ENCODE data around the gene MAN2B2.

The MAN2B2 gene

DNA sequence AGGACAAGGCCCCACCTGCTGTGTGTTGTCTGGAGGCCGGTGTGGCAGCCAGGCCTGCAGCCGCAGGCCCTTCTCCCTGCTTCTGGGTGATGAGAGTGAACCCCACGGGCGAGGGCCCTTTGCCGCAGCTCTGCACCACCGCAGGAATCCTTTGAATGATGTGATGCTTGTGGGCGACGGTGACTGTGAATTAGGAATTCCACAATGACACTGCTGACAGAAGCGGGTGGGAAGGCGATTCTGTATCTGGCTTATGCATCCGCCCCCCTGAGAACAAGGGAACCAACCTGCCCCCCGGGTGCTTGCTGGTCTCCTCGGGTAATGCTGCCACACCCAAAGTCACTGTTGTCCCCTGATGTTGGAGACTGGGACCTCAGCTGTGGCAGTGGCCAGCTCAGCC lies 19.5 kb upstream of the MAN2B2 start:
- TF ChIP-seq FOXM1 (IDR thresholded peaks at IDR 0.05; ENCODE audit: borderline replicate concordance): no peak
- no peak for TF ChIP-seq LEF1 (IDR thresholded peaks at IDR 0.05; ENCODE audit: borderline replicate concordance)
- no peak for TF ChIP-seq TARDBP (IDR thresholded peaks at IDR 0.05)
- TF ChIP-seq BHLHE40 (IDR thresholded peaks at IDR 0.05; ENCODE audit: borderline replicate concordance): no peak
- TF ChIP-seq ARNT (IDR thresholded peaks at IDR 0.05): no peak
- no peak for TF ChIP-seq L3MBTL2 (conservative IDR thresholded peaks at IDR 0.05)
- no peak for TF ChIP-seq HDGF (IDR thresholded peaks at IDR 0.05; ENCODE audit: borderline replicate concordance)
- TF ChIP-seq NFRKB (IDR thresholded peaks at IDR 0.05): no peak
- no peak for TF ChIP-seq FOXK2 (IDR thresholded peaks at IDR 0.05)
- DNase-seq (ENCODE audit: extremely low spot score): no peak
- ChIA-PET CTCF (no interaction called here), POLR2A (no interaction called here)

DNA sequence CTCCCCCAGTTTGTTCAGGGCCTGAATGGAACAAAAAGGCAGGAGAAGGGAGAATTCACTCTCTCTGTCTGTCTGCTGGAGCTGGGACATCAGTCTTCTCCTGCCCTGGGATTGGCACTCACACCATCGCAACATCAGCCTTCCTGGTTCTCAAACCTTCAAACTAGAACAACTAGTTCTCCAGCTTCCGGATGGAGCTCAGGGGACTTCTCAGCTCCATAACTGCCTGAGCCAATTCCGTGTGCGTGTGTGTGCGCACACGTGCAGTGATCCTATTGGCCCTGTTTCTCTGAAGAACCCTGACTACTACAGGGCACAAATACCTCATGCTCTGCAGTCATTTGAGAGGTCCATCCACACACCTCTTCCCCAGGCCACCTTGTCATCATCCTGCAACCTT lies 18.7 kb upstream of the MAN2B2 start:
- ChIA-PET CTCF (interaction anchor here (2.1 kb wide), 1 partner anchor 10 kb away, joined by 5 read pairs; no protein-coding TSS in a partner anchor), POLR2A (no interaction called here)
- TF ChIP-seq NFRKB (IDR thresholded peaks at IDR 0.05): no peak
- no peak for DNase-seq (ENCODE audit: extremely low spot score)

DNA sequence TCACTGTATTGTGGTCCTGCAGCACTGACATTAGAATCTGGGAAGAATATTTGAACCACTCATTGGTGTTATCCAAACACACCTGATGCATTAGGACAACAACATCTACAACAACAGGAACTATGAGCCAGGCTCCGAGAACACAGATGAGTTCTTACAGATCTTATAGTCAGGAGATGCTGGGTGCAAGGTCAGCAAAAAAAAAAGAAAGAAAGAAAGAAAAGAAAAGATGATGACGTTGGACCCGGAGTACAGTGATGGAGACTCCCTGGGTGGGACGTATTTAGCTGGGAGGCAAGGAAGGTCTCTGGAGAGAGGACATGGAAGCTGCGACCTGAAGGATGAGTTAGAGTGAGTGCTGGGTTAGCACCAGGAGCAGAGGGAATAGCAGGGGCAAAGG lies 17.8 kb upstream of the MAN2B2 start:
- DNase-seq (ENCODE audit: extremely low spot score): no peak
- CTCF ChIA-PET: interaction anchor here (2.1 kb wide), 1 partner anchor 11 kb away, joined by 5 read pairs; no protein-coding TSS in a partner anchor
- POLR2A ChIA-PET: no interaction called here
- TF ChIP-seq ARNT (IDR thresholded peaks at IDR 0.05) (no peak), TARDBP (IDR thresholded peaks at IDR 0.05) (no peak), PKNOX1 (IDR thresholded peaks at IDR 0.05) (no peak), FOXK2 (IDR thresholded peaks at IDR 0.05) (no peak), LEF1 (IDR thresholded peaks at IDR 0.05; ENCODE audit: borderline replicate concordance) (no peak), FOXM1 (IDR thresholded peaks at IDR 0.05; ENCODE audit: borderline replicate concordance) (no peak), HDGF (IDR thresholded peaks at IDR 0.05; ENCODE audit: borderline replicate concordance) (no peak), SUZ12 (IDR thresholded peaks at IDR 0.05) (no peak), CTBP1 (IDR thresholded peaks at IDR 0.05; ENCODE audit: borderline replicate concordance) (no peak), FOXA1 (IDR thresholded peaks at IDR 0.05) (no peak), L3MBTL2 (conservative IDR thresholded peaks at IDR 0.05) (no peak), ZNF384 (IDR thresholded peaks at IDR 0.05) (no peak), NFRKB (IDR thresholded peaks at IDR 0.05) (no peak), SP1 (IDR thresholded peaks at IDR 0.05) (no peak), ELF4 (IDR thresholded peaks at IDR 0.05) (no peak), BHLHE40 (IDR thresholded peaks at IDR 0.05; ENCODE audit: borderline replicate concordance) (no peak)

DNA sequence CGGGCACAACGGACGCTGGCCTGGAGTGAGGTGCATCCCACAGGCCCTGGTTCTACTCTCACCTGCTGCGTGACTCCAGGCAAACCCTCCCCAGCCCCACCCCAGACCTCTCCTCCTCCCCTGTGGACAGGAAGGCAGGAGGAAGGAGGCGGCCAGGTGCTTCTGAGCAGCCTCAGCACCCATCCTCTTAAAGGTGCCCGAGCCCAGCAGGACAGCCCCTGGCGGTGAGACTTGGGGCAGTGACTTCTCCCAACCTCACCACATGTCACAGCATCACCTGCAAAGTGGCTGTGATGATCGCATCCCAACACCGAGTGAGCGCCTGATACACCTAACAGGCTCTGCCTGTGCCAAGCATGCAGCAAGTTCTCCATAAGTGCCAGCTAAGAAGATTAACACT lies 17.1 kb upstream of the MAN2B2 start:
- CTCF ChIA-PET: interaction anchor here (2.1 kb wide), 1 partner anchor 12 kb away, joined by 5 read pairs; no protein-coding TSS in a partner anchor
- TF ChIP-seq SP1 (IDR thresholded peaks at IDR 0.05) (no peak), PKNOX1 (IDR thresholded peaks at IDR 0.05) (no peak), ZNF384 (IDR thresholded peaks at IDR 0.05) (no peak), FOXA1 (IDR thresholded peaks at IDR 0.05) (no peak), CTBP1 (IDR thresholded peaks at IDR 0.05; ENCODE audit: borderline replicate concordance) (no peak), BHLHE40 (IDR thresholded peaks at IDR 0.05; ENCODE audit: borderline replicate concordance) (no peak), HDGF (IDR thresholded peaks at IDR 0.05; ENCODE audit: borderline replicate concordance) (no peak), TARDBP (IDR thresholded peaks at IDR 0.05) (no peak), ARNT (IDR thresholded peaks at IDR 0.05) (no peak), ELF4 (IDR thresholded peaks at IDR 0.05) (no peak), LEF1 (IDR thresholded peaks at IDR 0.05; ENCODE audit: borderline replicate concordance) (no peak), NFRKB (IDR thresholded peaks at IDR 0.05) (no peak), L3MBTL2 (conservative IDR thresholded peaks at IDR 0.05) (no peak), FOXK2 (IDR thresholded peaks at IDR 0.05) (no peak), SUZ12 (IDR thresholded peaks at IDR 0.05) (no peak), FOXM1 (IDR thresholded peaks at IDR 0.05; ENCODE audit: borderline replicate concordance) (no peak)
- POLR2A ChIA-PET: no interaction called here
- DNase-seq (ENCODE audit: extremely low spot score): no peak

DNA sequence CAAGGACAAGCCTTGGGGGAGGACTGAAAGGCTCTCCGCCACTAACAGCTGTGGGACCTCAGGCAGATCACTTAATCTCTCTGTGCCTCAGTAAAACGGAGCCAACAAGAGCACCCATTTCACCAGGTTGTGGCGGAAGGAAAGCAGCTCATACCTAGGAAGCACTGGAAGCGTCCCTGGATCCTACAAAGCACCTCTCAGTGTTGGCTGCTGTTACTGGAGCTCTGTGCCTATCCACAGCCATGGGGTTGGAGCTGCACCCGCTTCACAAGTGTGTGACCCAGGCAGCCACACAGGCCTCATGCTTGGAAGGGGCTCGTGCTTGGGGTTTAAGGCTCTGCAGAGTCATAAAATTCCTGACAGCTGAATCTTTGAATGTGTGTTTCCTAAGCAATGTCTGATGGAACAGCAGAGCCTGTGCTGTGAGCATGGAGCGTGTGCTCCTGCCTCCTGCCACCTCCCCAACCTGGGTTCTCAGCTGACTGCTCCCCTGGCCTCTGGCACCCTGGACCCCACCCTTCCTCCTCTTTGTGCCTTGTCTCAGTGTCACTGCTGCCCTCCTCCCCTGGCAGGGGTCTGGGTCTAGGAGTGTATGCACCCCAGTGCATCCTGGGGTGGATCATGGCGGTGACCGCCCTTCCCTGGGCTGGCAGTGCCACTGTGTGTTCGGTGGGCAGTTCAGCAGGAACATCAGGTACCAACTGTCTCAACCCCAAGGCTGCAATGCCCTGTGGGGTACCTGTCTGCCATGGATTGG lies 14.4 kb upstream of the MAN2B2 start:
- DNase-seq (ENCODE audit: extremely low spot score): no peak

More for the DNA sequence above, 14.4 kb upstream of the MAN2B2 start:
- ChIA-PET POLR2A (interaction anchor here (4.2 kb wide), 1 partner anchor 13 kb away, joined by 23 read pairs; the partner anchor contains the start of gene MAN2B2), CTCF (interaction anchor here (0.6 to 1.0 kb wide), 2 partner anchors 12 to 14 kb away, joined by 4 to 5 read pairs; no protein-coding TSS in a partner anchor)
- TF ChIP-seq LEF1 (IDR thresholded peaks at IDR 0.05; ENCODE audit: borderline replicate concordance) (no peak), TARDBP (IDR thresholded peaks at IDR 0.05) (no peak), BHLHE40 (IDR thresholded peaks at IDR 0.05; ENCODE audit: borderline replicate concordance) (no peak), ZNF384 (IDR thresholded peaks at IDR 0.05) (no peak), ELF4 (IDR thresholded peaks at IDR 0.05) (no peak), FOXK2 (IDR thresholded peaks at IDR 0.05) (no peak), CTBP1 (IDR thresholded peaks at IDR 0.05; ENCODE audit: borderline replicate concordance) (no peak), FOXM1 (IDR thresholded peaks at IDR 0.05; ENCODE audit: borderline replicate concordance) (no peak), PKNOX1 (IDR thresholded peaks at IDR 0.05) (no peak), SUZ12 (IDR thresholded peaks at IDR 0.05) (no peak), SP1 (IDR thresholded peaks at IDR 0.05) (no peak), FOXA1 (IDR thresholded peaks at IDR 0.05) (no peak), L3MBTL2 (conservative IDR thresholded peaks at IDR 0.05) (no peak), HDGF (IDR thresholded peaks at IDR 0.05; ENCODE audit: borderline replicate concordance) (no peak)
